HG02981 (cell line): ENCODE measurements around the gene FGG.

Experiments
- ATAC-seq: cut with Tn5 transposase; IDR thresholded peaks from one replicate; pipeline ENCODE4 v1.9.1; 2021; ENCODE audit warnings: mild to moderate bottlenecking, moderate library complexity; ENCODE audit not compliant: unreplicated experiment

Gene FGG

DNA sequence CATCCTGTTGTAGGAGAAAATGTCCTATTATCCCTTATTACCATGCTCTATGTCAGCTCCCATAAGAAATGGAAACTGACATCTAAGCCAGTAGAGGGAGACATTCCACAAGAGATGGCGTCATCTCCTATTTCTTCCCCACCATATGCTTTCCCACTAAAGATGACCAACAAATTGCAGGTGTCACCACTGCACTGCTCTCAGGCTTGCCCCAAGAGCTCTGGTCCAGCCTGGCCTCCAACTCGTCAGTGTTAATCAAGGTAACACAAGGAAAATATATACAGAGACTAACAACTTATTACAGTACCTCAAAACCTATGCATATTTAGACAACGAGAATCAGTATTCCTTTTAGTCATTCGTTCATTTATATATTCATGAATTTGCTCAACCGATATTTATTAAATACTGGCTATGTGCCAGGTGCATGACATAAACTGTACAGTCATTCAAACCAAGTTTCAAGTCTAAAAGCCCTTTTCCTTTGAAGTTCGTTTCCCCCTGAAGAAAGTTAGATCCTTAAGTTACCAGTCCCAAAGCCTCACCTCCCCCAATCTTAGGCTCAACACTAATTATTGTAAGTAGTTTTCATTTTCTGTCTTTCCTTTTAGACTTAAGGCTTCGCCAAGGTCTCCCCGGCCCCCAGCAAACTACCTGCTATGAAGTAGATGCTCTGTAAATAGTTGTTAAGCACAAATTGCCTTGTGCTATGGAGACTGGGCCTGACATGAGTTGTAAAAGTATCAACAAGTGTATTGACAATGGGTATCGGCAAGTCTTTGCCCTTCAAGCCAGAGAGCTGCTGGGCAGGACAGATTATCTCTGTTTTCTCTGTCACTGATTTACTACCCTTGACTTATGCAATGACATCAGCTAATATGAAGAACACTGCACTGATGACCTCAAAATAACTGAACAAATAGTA, 52.7 kb downstream of the FGG start:
- ATAC-seq, result peak; percentile 72

DNA sequence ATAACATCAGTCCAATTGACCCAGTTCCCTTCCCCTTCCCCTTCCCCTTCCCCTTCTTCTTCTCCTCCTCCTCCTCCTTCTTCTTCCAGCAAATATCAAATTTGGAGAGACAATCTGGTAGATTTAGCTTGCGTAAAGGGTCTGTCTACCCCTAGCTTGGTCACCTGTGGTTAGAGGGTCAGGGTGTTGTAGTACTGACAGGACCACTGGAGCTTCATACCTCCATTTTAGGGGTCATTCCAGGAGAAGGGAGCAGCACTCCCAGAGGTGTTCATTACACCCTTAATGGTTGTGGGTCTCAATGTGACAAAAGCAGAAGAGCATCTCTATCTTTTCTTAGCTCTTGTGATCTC, 53.3 kb downstream of the FGG start:
- peak; percentile 18 for ATAC-seq
